NCI-H1092 treated with DMSO at 0.1 percent for 48 hours (cell line): Measurements from ENCODE around the gene KAT2A.

Source experiments
- DNase-seq: peaks from one replicate; lab custom pipeline; 2025; lab: John Stamatoyannopoulos, UW

Gene KAT2A

DNA sequence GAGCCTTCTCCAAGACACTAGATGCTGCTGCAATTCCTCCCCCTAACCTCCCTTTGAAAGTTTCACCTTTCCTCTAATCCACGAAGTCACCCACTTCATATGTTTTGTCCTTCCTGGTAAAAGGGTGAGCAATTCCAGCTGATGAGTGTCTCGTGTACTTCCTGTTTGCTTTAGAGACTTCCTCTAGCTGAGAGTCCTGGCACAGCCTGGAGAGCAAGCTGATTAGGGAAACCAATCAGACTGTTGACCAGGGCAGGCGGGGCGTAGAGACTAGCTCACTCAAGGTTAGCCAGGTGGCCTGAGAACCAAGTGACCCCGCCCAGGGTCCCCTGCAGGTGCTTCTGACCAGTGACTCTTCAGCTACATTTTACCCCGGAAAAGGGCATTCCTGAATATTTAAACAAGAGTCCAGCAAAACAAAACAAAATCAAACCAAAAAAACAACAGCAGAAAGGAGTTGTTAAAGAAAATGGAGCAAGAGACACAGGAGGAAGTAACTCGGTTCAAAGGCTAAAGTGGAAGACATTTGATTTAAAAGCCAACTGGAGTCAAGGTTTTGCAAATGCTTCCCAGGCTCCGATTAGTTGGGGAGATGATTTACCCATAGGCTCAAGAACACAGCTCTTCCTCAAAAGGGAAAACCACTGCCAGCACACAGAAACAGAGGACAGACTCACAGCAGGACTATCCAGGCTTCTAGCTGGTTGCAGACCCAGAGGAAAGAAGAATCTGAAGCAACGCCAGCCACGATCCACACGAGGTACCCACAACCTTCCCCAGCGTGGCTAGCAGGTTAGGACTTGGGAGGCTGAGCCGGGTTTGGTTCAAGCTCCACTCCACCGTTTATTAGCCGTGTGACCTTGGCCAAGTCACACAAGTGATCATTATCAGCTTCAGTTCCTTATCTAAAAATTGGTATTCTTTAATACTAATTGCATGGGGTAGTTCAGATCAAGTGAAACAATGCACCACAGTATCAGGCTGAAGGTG, 14.8 kb upstream of the KAT2A start:
- DNase-seq, result peak; percentile 13

GRCh38 chr17:42135151-42135550, 14.0 kb upstream of the KAT2A start:
- no peak for DNase-seq

DNA sequence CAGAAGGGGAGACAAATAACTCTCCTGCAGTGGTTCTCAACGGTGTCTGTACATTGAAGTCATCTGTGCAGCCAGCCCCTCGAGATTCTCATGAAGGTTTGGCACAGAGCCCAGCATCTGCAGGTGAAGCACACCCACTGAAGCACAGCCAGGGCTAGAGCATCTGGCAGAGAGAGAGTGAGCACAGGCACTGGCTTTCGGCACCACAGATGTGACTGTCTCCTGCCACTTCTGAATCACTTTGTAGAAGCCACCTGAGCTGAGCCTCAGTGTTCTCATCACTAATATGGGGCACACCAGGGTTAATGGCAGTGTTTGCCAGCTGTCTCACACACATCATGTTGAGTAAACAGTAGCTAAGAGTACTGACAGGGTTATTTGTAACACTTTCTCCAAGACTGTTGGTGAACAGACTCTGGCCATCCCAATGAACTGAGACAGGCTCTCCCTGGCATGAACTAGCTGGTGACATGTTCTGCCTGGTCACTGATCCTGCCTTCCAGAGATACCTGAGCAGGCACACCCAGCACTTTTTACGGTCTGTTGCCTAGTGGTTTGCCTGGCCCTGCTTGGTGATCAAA, 12.4 kb upstream of the KAT2A start:
- peak; percentile 60 for DNase-seq

GRCh38 chr17:42132941-42133340, 11.8 kb upstream of the KAT2A start:
- no peak for DNase-seq

DNA sequence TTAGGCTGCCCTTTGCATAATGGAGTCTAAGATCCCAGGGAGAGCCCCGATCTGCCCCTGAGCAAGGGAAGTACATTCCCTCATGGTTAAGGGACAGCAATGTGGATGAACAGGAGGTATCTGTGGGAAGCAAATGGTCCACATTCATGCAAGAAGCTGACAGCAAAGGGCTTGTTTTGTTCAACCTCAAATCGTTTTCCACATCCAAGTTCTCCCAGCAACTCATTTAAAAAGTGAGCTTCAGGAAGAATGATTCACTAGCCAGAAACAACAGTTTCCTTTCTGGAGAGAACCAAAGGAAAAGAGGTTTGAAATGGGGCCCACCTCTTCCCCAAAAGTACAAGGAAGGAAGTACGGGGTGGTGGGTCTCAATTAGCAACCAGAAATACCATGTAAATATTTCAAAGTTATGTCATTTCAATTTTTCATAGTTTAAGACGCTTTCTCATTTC, 10.8 kb upstream of the KAT2A start:
- DNase-seq, result no peak

DNA sequence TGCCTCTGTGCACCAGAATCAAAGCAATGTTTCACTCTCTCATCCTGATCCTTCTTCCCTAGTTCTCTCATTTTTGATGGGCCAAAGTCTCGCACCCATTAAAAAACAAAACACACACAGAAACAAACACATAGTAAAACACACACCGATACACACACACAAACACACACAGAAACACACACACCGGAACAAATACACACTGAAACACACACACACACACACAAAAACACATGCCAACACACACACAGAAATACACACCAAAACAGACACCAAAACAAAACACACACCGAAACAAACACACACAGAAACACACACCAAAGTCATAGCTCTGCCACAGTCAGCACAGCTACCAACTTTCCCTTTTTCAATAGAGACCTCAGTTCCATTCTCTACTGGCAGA, 10.1 kb upstream of the KAT2A start:
- DNase-seq, result no peak

GRCh38 chr17:42130310-42130936, 9.3 kb upstream of the KAT2A start:
- DNase-seq, result no peak

DNA sequence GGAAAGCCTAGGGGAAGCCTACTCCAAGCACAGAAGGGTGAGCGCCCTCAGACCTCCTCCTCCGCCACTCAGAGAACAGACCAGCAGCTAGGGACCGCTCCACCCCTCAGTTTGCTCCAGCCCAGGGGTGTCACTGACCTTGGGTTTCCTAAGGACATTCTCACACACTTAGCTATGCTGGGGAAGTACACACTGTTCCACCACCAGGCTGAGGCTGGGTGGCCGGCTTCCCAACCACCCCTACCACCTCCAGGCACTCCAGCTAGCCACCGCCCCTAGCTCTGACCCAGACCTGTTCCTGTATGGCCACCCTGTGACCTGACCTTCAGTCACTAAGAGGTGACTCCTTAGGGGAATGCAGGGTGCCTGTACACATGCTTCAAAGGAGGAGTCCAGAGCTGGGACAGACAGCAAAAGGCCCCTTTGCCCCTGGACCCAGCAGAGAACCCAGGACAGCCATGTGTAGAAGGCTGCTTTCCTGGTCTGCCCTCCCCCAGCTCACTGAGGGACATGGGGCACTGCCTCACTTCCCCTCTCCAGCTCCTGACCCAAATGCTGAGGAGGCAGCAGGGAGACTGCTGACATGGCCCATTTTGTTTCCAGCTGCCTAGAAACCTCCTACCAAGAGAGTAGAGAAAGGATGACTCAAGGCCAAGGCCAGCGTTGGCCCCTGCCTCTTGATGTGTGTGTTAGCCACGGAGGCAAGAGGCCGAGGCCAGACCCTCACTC, 8.1 kb upstream of the KAT2A start:
- no peak for DNase-seq

DNA sequence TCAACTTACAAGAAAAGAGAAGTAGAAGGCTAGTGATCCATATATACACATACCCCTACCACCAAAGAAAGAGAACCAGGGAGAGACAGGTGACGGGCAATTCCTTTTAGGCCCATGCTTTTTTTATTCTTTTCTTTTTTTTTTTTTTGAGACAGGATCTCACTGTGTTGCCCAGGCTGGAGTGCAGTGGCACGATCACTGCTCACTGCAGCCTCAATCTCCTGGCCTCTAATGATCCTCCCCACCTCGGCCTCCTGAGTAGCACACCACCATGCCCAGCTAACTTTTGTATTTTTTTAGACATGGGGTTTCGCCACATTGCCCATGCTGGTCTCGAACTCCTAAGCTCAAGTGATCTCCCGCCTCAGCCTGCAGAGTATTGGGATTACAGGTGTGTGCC, 6.2 kb upstream of the KAT2A start:
- no peak for DNase-seq

GRCh38 chr17:42126836-42127235, 5.7 kb upstream of the KAT2A start:
- DNase-seq, result no peak

- no peak for DNase-seq
These were observed 4.4 kb upstream of the KAT2A start for GRCh38 chr17:42125565-42125964.

DNA sequence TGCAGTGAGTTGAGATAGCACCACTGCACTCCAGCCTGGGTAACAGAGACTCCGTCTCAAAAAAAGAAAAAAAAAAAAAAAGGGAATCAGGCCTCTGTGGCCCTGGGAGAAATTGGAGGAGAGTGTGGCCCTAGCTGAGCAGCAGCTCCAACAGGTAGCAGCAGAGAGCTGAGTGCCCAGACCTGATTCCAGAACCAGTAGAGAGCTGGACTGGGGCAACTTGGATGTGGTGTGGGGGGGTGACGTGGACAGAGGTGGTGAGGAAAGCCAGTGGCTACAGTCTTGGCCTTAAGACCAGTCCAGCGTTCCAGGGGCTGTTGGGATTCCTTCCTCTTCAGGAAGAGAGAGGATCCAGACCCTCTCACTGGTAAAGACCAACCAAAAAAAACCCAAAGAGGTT, 3.1 kb upstream of the KAT2A start:
- DNase-seq, result no peak

DNA sequence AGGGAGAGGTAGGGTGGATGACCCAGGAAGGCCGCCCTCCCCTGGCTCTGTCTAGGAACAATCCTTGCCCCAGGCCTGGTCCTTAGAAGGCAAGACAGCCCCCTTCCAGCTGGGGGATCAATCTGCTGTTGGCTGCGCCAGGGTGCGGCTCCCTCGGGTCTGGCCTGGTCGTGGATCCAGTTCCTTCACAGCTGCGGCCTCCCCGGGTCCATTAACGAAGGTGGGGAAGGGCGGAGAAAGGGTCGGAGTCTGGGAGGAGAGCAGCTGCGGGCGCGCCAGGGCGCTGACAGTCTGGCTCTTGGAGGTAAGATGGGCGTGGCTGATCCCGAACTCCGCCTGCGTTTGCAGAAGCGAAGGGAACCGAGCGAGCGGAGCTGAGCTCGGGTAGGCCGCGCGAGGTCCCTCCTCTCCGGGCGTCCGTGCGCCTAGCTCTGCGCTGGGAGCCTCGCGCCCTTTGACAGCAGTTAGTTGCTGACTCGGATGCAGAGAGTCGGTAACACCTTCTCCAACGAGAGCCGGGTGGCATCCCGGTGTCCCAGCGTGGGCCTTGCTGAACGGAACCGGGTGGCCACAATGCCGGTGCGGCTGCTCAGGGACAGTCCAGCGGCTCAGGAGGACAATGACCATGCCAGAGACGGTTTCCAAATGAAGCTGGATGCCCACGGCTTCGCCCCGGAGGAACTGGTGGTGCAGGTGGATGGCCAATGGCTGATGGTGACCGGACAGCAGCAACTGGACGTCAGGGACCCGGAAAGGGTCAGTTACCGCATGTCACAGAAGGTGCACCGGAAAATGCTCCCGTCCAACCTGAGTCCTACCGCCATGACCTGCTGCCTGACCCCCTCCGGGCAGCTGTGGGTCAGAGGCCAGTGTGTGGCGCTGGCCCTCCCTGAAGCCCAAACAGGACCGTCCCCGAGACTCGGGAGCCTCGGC, 1.5 kb upstream of the KAT2A start, which contains the start of gene HSPB9:
Gene HSPB9 (plus strand): TSS at position 434 of the 933 bp plus-strand sequence. CDS start 47 bp downstream, at position 481.
- no peak for DNase-seq

GRCh38 chr17:42120161-42120769, 902 bp downstream of the KAT2A start:
- no peak for DNase-seq

DNA sequence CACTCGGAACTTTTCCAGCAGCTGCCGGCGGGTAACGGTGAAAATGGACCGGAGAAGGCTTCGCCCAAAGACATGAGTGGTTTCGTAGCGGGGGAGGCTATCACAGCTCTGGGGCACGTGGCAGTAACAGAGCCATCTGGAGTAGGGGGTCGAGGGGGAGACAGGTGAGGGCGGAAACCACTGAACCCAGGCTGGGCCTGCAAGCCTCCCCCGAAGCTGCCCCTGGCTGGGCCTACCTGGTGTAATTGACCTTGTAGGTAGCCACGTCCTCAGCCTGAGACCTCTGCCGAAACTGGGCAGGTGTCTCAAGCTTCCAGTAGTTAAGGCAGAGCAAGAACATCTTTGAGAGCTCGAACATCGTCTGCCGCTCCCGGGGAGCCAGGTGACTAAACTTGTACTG, 1.9 kb downstream of the KAT2A start:
- no peak for DNase-seq

DNA sequence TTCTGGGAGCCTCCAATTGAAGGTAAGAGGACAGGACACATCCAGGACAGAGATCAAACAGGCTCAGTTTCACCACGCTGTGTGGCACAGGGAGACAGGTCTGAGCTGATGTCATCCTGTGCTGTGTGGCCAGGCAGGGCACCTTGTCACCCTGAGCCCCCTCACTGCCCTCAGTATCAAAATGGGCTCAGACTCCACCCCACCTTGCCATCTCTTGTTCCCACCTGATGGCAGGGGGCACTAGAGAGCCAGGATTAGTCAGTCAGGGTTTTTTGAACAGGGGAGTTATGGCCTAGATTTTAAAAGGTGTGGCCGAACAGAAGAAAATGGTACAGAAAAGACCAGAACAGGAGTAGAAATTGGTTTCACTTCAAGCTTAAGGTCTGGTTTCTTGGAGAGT, 2.6 kb downstream of the KAT2A start:
- DNase-seq, result peak; percentile 4

DNA sequence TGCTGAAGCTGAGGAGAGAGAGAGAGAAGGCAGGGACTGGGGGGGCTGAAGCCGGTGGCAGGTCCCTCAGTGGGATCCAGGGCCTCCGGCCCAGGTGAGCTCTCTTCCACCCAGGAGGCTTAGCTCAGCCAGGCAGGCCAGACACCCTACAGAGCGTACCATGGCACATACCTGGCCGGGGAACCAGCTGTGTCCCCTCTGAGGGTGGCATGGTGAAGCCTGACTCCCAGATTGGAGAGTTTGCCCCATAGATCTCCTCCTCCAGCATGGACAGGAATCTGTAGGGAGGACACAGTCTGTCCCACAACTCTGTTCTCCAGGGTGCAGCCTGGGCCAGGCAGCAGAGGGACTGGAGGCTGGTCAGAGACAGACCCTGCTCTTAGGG, 3.0 kb downstream of the KAT2A start:
- no peak for DNase-seq

- DNase-seq, result no peak
These were observed 3.6 kb downstream of the KAT2A start for GRCh38 chr17:42117397-42118125.

DNA sequence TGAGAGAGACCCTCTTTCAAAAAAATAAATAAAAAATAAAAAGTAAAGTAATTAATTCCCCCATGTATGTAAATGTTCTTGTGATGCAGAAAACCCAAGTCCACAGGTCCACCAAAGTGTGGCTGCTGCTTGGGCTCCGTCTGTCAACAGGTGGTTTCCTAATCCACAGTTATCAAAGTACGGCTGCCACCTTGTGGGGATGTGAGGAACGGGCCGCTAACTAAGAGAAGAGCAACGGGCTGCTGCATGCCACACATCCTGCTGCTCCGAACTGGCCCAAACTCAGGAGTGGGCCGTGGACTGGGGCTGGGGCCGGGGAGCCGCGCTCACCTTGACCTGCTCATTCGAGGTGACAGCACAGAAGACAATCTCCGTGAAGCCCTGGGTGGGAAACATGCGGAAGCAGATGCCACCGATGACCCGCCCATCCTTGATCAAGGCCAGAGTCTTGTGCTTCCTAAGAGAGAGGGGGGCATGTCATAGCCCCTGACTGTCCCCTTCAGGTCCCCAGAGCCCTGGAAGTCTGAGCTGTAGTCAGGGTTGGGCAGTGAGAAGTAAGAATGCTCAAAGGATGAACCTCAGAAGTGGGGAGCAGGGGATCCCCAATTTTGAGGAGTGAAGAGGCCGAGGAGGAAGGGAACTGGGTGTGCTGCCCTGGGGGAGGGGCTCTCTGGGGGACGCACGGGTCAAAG, 4.3 kb downstream of the KAT2A start:
- peak; percentile 61 for DNase-seq
